ENCODE results near the gene FRRS1.

Gene FRRS1

GRCh38 chr1:99756598-99756997 is 9.8 kb downstream of the FRRS1 start:
- Histone ChIP-seq H3K4me3 (ENCODE audit: low read depth, low read length) (no peak overlapping the region), H3K27ac (no peak overlapping the region)

GRCh38 chr1:99755664-99756063 is 10.8 kb downstream of the FRRS1 start:
- Histone ChIP-seq H3K36me3 (replicated peaks) (no peaks in the 10 kb centered on the region), H3K27me3 (replicated peaks) (no peaks in the 10 kb centered on the region), H3K4me3 (ENCODE audit: low read depth, low read length) (no peak overlapping the region), H3K27ac (no peak overlapping the region)
- DNase-seq: no peak
- in situ Hi-C loops (cut with HindIII; ENCODE audit: low pct_ligation_motif_present, low sequenced_read_pairs): no loop called here
- TF ChIP-seq CTCF (IDR thresholded peaks at IDR 0.05; ENCODE audit: low read depth, low read length, missing control alignments): no peak

More at GRCh38 chr1:99756598-99756997, 9.8 kb downstream of the FRRS1 start:
- Histone ChIP-seq H3K36me3 (replicated peaks) (no peaks in the 10 kb centered on the region), H3K27me3 (replicated peaks) (no peaks in the 10 kb centered on the region)
- in situ Hi-C loops (cut with HindIII; ENCODE audit: low pct_ligation_motif_present, low sequenced_read_pairs): no loop called here
- DNase-seq: peak; percentile 15
- no peak for TF ChIP-seq CTCF (IDR thresholded peaks at IDR 0.05; ENCODE audit: low read depth, low read length, missing control alignments)

GRCh38 chr1:99754697-99755096 is 11.7 kb downstream of the FRRS1 start:
- Histone ChIP-seq H3K4me3 (ENCODE audit: low read depth, low read length) (no peak overlapping the region), H3K27ac (no peak overlapping the region), H3K36me3 (replicated peaks) (no peaks in the 10 kb centered on the region), H3K27me3 (replicated peaks) (no peaks in the 10 kb centered on the region)
- DNase-seq: no peak
- no peak for TF ChIP-seq CTCF (IDR thresholded peaks at IDR 0.05; ENCODE audit: low read depth, low read length, missing control alignments)
- in situ Hi-C loops (cut with HindIII; ENCODE audit: low pct_ligation_motif_present, low sequenced_read_pairs): no loop called here

GRCh38 chr1:99754055-99754626 is 12.3 kb downstream of the FRRS1 start:
- in situ Hi-C loops (cut with HindIII; ENCODE audit: low pct_ligation_motif_present, low sequenced_read_pairs): no loop called here

GRCh38 chr1:99751877-99752504 is 14.4 kb downstream of the FRRS1 start:
- Histone ChIP-seq H3K27ac (no peak overlapping the region), H3K27me3 (replicated peaks) (no peaks in the 10 kb centered on the region), H3K4me3 (ENCODE audit: low read depth, low read length) (no peak overlapping the region), H3K36me3 (replicated peaks) (no peaks in the 10 kb centered on the region)
- in situ Hi-C loops (cut with HindIII; ENCODE audit: low pct_ligation_motif_present, low sequenced_read_pairs): no loop called here
- TF ChIP-seq CTCF (IDR thresholded peaks at IDR 0.05; ENCODE audit: low read depth, low read length, missing control alignments): no peak
- DNase-seq: no peak

More at GRCh38 chr1:99754055-99754626, 12.3 kb downstream of the FRRS1 start:
- H3K36me3 ChIP-seq (replicated peaks): no peaks in the 10 kb centered on the region
- H3K27ac ChIP-seq: no peak overlapping the region
- H3K4me3 ChIP-seq (ENCODE audit: low read depth, low read length): no peak overlapping the region
- no peak for TF ChIP-seq CTCF (IDR thresholded peaks at IDR 0.05; ENCODE audit: low read depth, low read length, missing control alignments)
- DNase-seq: no peak
- H3K27me3 ChIP-seq (replicated peaks): no peaks in the 10 kb centered on the region
